Measurements from ENCODE around the gene ZNF212.

Gene ZNF212

DNA sequence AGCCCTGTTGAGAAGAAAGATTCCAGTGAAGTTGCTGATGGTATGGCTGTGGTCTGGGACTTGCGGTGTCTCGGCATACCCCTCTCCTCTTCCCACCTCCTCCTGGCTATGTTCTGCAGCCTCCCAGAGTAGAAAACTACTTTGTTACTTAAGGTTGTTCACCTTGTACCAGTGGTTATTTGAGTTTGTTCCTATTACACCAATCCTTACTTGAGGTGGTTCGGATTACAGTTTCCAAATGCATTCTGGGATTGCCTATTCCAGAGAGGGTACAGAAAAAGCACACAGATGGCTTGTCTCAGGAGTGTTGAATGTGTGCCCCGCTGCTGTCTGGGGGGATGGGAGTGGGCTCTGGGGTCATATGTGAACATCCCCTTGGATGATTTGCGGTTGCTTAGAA is 15.7 kb downstream of the ZNF212 start:
- Histone ChIP-seq H3K4me3 (replicated peaks; ENCODE audit: insufficient read depth, low read length) (no peak overlapping the region), H3K27me3 (ENCODE audit: insufficient read depth, poor library complexity, severe bottlenecking) (no peaks in the 10 kb centered on the region), H3K27ac (replicated peaks) (no peak overlapping the region)
- no peak for DNase-seq (ENCODE audit: low read depth in 1 of 2, low spot score in 1 of 2)
- TF ChIP-seq SPI1 (IDR thresholded peaks at IDR 0.05; ENCODE audit: borderline replicate concordance, low read depth) (no peak), POLR2AphosphoS5 (IDR thresholded peaks at IDR 0.05; ENCODE audit: low read depth) (no peak), GABPA (IDR thresholded peaks at IDR 0.05; ENCODE audit: low read depth) (no peak)
- TF ChIP-seq, protein P1, sequence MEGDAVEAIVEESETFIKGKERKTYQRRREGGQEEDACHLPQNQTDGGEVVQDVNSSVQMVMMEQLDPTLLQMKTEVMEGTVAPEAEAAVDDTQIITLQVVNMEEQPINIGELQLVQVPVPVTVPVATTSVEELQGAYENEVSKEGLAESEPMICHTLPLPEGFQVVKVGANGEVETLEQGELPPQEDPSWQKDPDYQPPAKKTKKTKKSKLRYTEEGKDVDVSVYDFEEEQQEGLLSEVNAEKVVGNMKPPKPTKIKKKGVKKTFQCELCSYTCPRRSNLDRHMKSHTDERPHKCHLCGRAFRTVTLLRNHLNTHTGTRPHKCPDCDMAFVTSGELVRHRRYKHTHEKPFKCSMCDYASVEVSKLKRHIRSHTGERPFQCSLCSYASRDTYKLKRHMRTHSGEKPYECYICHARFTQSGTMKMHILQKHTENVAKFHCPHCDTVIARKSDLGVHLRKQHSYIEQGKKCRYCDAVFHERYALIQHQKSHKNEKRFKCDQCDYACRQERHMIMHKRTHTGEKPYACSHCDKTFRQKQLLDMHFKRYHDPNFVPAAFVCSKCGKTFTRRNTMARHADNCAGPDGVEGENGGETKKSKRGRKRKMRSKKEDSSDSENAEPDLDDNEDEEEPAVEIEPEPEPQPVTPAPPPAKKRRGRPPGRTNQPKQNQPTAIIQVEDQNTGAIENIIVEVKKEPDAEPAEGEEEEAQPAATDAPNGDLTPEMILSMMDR (IDR thresholded peaks at IDR 0.05; ENCODE audit: insufficient read depth, low read length), result no peak

DNA sequence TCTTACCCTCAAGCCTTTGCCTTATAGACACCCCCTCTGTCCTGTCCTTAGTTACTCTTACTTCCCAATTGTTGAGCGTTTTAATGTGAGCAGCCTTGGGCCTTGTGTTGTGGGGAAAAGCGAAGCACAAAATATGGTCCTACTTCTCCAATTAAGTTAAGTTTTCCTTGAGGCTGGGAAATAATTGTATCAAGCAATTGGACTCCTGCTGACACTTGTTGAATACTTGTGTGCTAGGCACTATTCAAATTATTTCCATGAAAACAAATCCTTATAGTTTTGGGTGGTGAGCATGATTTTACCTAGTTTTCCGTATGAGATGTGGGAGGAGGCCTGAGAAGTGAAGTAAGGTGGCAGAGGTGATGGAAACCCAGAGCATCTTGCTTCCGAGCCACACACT is 17.1 kb downstream of the ZNF212 start:
- Histone ChIP-seq H3K27ac (replicated peaks) (no peak overlapping the region), H3K4me3 (replicated peaks; ENCODE audit: insufficient read depth, low read length) (no peak overlapping the region), H3K27me3 (ENCODE audit: insufficient read depth, poor library complexity, severe bottlenecking) (no peaks in the 10 kb centered on the region)
- DNase-seq (ENCODE audit: low read depth in 1 of 2, low spot score in 1 of 2), result no peak
- TF ChIP-seq GABPA (IDR thresholded peaks at IDR 0.05; ENCODE audit: low read depth), result no peak
- TF ChIP-seq POLR2AphosphoS5 (IDR thresholded peaks at IDR 0.05; ENCODE audit: low read depth), result no peak
- TF ChIP-seq SPI1 (IDR thresholded peaks at IDR 0.05; ENCODE audit: borderline replicate concordance, low read depth), result no peak
- TF ChIP-seq, protein P1 (IDR thresholded peaks at IDR 0.05; ENCODE audit: insufficient read depth, low read length), result no peak
- TF ChIP-seq, protein P2, sequence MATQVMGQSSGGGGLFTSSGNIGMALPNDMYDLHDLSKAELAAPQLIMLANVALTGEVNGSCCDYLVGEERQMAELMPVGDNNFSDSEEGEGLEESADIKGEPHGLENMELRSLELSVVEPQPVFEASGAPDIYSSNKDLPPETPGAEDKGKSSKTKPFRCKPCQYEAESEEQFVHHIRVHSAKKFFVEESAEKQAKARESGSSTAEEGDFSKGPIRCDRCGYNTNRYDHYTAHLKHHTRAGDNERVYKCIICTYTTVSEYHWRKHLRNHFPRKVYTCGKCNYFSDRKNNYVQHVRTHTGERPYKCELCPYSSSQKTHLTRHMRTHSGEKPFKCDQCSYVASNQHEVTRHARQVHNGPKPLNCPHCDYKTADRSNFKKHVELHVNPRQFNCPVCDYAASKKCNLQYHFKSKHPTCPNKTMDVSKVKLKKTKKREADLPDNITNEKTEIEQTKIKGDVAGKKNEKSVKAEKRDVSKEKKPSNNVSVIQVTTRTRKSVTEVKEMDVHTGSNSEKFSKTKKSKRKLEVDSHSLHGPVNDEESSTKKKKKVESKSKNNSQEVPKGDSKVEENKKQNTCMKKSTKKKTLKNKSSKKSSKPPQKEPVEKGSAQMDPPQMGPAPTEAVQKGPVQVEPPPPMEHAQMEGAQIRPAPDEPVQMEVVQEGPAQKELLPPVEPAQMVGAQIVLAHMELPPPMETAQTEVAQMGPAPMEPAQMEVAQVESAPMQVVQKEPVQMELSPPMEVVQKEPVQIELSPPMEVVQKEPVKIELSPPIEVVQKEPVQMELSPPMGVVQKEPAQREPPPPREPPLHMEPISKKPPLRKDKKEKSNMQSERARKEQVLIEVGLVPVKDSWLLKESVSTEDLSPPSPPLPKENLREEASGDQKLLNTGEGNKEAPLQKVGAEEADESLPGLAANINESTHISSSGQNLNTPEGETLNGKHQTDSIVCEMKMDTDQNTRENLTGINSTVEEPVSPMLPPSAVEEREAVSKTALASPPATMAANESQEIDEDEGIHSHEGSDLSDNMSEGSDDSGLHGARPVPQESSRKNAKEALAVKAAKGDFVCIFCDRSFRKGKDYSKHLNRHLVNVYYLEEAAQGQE (IDR thresholded peaks at IDR 0.05; ENCODE audit: insufficient replicate concordance, low read depth), result no peak

DNA sequence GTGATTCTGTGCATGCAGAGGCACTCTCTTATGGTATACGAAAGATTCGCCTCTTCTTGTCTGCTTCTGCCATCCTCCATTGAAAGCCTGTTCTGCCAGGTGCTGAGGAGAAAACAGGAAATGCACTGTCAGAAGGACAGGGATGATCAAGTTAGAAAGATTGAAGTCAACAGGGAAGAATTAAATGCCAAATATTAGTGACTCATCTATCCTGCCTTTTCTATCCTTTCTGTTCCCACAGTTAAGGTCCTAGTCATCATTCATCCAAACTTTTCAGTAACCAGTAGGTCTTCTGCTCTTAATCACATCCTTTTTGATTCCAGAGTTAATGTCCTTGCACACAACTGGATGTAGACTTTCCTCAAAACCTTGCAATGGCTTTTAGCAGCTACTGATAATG is 17.7 kb downstream of the ZNF212 start:
- no peak overlapping the region for H3K27ac ChIP-seq (replicated peaks)
- no peak for DNase-seq (ENCODE audit: low read depth in 1 of 2, low spot score in 1 of 2)
- TF ChIP-seq POLR2AphosphoS5 (IDR thresholded peaks at IDR 0.05; ENCODE audit: low read depth) (no peak), SPI1 (IDR thresholded peaks at IDR 0.05; ENCODE audit: borderline replicate concordance, low read depth) (no peak), GABPA (IDR thresholded peaks at IDR 0.05; ENCODE audit: low read depth) (no peak)
- TF ChIP-seq, protein P2 (IDR thresholded peaks at IDR 0.05; ENCODE audit: insufficient replicate concordance, low read depth), result no peak
- TF ChIP-seq, protein P1 (IDR thresholded peaks at IDR 0.05; ENCODE audit: insufficient read depth, low read length), result no peak
- H3K4me3 ChIP-seq (replicated peaks; ENCODE audit: insufficient read depth, low read length), result no peak overlapping the region
- H3K27me3 ChIP-seq (ENCODE audit: insufficient read depth, poor library complexity, severe bottlenecking), result no peaks in the 10 kb centered on the region

DNA sequence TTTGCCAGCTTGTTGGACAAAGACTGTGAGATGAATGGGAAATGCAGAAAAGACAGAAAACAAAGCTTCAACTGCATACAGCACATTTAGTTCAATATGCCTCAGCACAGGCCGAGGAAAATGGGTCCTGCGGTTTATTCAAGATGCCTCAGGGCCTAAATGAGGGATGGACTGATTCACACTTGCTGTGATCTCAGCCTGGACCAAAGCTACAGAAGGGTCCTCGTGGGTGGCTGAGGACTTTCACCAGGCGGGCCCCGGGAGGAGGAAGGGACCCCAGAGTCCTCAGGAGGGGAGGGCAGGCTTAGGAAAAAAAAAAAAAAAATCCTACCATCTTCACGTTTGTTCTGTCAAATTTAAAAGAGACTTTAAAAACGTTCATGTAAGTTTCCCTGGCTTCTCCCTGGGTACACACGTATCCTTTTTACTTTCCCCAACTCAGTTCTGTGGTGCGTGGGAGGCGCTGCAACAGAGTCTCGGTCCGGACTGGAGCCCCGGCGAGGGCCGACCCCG is 21.9 kb downstream of the ZNF212 start:
- Histone ChIP-seq H3K4me3 (replicated peaks; ENCODE audit: insufficient read depth, low read length) (peak overlapping the region; percentile 43), H3K27ac (replicated peaks) (peak overlapping the region; percentile 29; the same call in 1 of the 2 replicates), H3K27me3 (ENCODE audit: insufficient read depth, poor library complexity, severe bottlenecking) (no peaks in the 10 kb centered on the region)
- no peak for DNase-seq (ENCODE audit: low read depth in 1 of 2, low spot score in 1 of 2)
- TF ChIP-seq GABPA (IDR thresholded peaks at IDR 0.05; ENCODE audit: low read depth) (no peak), SPI1 (IDR thresholded peaks at IDR 0.05; ENCODE audit: borderline replicate concordance, low read depth) (no peak), POLR2AphosphoS5 (IDR thresholded peaks at IDR 0.05; ENCODE audit: low read depth) (no peak)
- TF ChIP-seq, protein P1 (IDR thresholded peaks at IDR 0.05; ENCODE audit: insufficient read depth, low read length), result no peak
- TF ChIP-seq, protein P2 (IDR thresholded peaks at IDR 0.05; ENCODE audit: insufficient replicate concordance, low read depth), result no peak

All from HL-60 (cell line).